GM12878 (cell line): Measurements from ENCODE around the gene SGTA. TPM values are rescaled to one million over a fixed set of nuclear protein-coding genes. Genes with fewer than 3 reads are reported as not detected.
A peak's percentile ranks its signal among the peaks of the same experiment; 100 is the strongest.

Source experiments
- ATAC-seq: fragments of 200-7000 bp; cut with Tn5 transposase; 3 replicates; pipeline ENCODE4 v1.9.1; 2020; ENCODE audit warnings: mild to moderate bottlenecking, moderate library complexity
- BruUV-seq: library from RNA; stranded (reverse); fragments of 400-500 nt; replicated peaks from 2 replicates; lab custom pipeline; 2021; lab: Mats Ljungman, UMichigan
- CTCF ChIA-PET: fragments of 300-600 bp; sonication (Branson Sonifier 250); formaldehyde crosslinking; extraction: SDS; loops from one replicate; lab custom pipeline; 2021; ENCODE audit warnings: inconsistent platforms; lab: Yijun Ruan, JAX
- POLR2A ChIA-PET: fragments of 350-600 bp; formaldehyde crosslinking; extraction: SDS; loops from one replicate; lab custom pipeline; 2021; ENCODE audit warnings: inconsistent platforms; lab: Charles Lee
- RAD21 ChIA-PET: fragments of 300-600 bp; sonication (Branson Sonifier 250); formaldehyde crosslinking; loops from one replicate; lab custom pipeline; 2023; ENCODE audit warnings: antibody characterized with exemption; ENCODE audit not compliant: unreplicated experiment; lab: Charles Lee
- SMC1A ChIA-PET: fragments of 300-600 bp; sonication (Branson Sonifier 250); formaldehyde crosslinking; loops from one replicate; lab custom pipeline; 2023; ENCODE audit not compliant: unreplicated experiment, uncharacterized antibody; lab: Charles Lee
- DNase-seq: peaks from one replicate; pipeline ENCODE4 v3.0.0-alpha.2; 2011; ENCODE audit warnings: low read depth, low spot score
- FAIRE-seq: peaks from 3 replicates; lab custom pipeline; 2011; peaks lifted over from hg19 to GRCh38; lab: Jason Lieb, UNC
- H2AFZ ChIP-seq: 2 replicates; pipeline ENCODE4 v1.6.0; 2011; ENCODE audit warnings: low read depth, low read length, control low read depth; ENCODE audit not compliant: control insufficient read depth
- H3K27ac ChIP-seq: 2 replicates; pipeline ENCODE4 v1.5.1; 2011; ENCODE audit warnings: control low read depth; ENCODE audit not compliant: control insufficient read depth, insufficient read depth
- H3K27me3 ChIP-seq, 2 experiments: replicated peaks in 1 of 2; 2 replicates each; pipeline versions ENCODE4 v1.6.0 to v1.6.1; 2011; ENCODE audit warnings: low read length in 1 of 2; ENCODE audit not compliant: control insufficient read depth in 2 of 2, insufficient read depth in 2 of 2
- H3K36me3 ChIP-seq, 2 experiments: 2 replicates each; pipeline ENCODE4 v1.5.1; 2011; ENCODE audit warnings: low read length in 1 of 2; ENCODE audit not compliant: control insufficient read depth in 2 of 2, insufficient read depth in 2 of 2
- H3K4me1 ChIP-seq: 2 replicates; pipeline ENCODE4 v1.6.1; 2011; ENCODE audit warnings: mild to moderate bottlenecking, low read length, moderate library complexity, mixed read lengths; ENCODE audit not compliant: control insufficient read depth, insufficient read depth
- H3K4me2 ChIP-seq: 2 replicates; pipeline ENCODE4 v1.6.0; 2011; ENCODE audit warnings: control low read depth; ENCODE audit not compliant: control insufficient read depth, insufficient read depth
- H3K4me3 ChIP-seq: fragments of 200-600 bp; sonication (generic); 2 replicates; pipeline ENCODE4 v1.5.1; 2016
- H3K79me2 ChIP-seq: 2 replicates; pipeline ENCODE4 v1.6.0; 2011; ENCODE audit warnings: low read length; ENCODE audit not compliant: control insufficient read depth, insufficient read depth
- H3K9ac ChIP-seq: 2 replicates; pipeline ENCODE4 v1.8.0; 2011; ENCODE audit warnings: low read length, control low read depth, mixed read lengths; ENCODE audit not compliant: control insufficient read depth, insufficient read depth
- H3K9me3 ChIP-seq: replicated peaks from 3 replicates; pipeline ENCODE4 v1.5.1; 2011; ENCODE audit warnings: mild to moderate bottlenecking, low read length; ENCODE audit not compliant: control insufficient read depth, insufficient read depth
- H4K20me1 ChIP-seq: 2 replicates; pipeline ENCODE4 v1.6.0; 2011; ENCODE audit not compliant: control insufficient read depth, insufficient read depth
- STAT3 ChIP-seq: IDR thresholded peaks from 2 replicates; pipeline ENCODE4 v1.6.1; 2011; ENCODE audit warnings: low read depth, low read length, improper control_type of control experiment
- SUPT20H ChIP-seq: IDR thresholded peaks from 2 replicates; pipeline ENCODE4 v1.6.1; 2011; ENCODE audit warnings: low read depth, mild to moderate bottlenecking, low read length, moderate library complexity, borderline replicate concordance; ENCODE audit not compliant: control insufficient read depth
- WGBS: methylation state at CpG from one replicate; pipeline ENCODE4 v1.1.6; 2016; ENCODE audit warnings: low lambda C conversion rate; ENCODE audit not compliant: insufficient replicate concordance, insufficient coverage; ENCODE audit errors: missing lambda C conversion rate; 5-methylcytosine and 5-hydroxymethylcytosine counted together
- in situ Hi-C: fragments of 300-500 bp; cut with MboI; formaldehyde crosslinking; loops from 9 replicates; pipeline ENCODE4 v1.14.3; 2018; ENCODE audit warnings: mixed read lengths
- intact Hi-C: fragments of 100-400 bp; cut with micrococcal nuclease; formaldehyde crosslinking; loops from one replicate; pipeline ENCODE4 v1.14.2; 2022; ENCODE audit not compliant: unreplicated experiment
- polyA plus RNA-seq, 11 experiments: library from polyadenylated mRNA; depleted of rRNA in 4 of 11; unstranded in 6 of 11; stranded (reverse) in 5 of 11; fragments of >200 nt; fragmentation: Nextera tagmentation in 4 of 11; fragmentation: Illumina TruSeq in 1 of 11; extraction: Ambion mirVana in 4 of 11; extraction: Trizol in 1 of 11; gene quantifications; 1 replicate in 1 of 11; 2 replicates in 10 of 11; pipeline versions ENCODE4 v1.2.1 to v1.2.3, GENCODE V29; 2011 to 2016; ENCODE audit warnings: inconsistent platforms in 2 of 11, missing spikeins in 2 of 11, low read depth in 1 of 11
- total RNA-seq, 4 experiments: library from RNA; depleted of rRNA in 3 of 4; stranded (reverse); fragments of >200 nt in 3 of 4; fragmentation: Illumina TruSeq in 1 of 4; extraction: Trizol in 1 of 4; gene quantifications; 2 replicates each; pipeline versions ENCODE4 v1.2.1 to v1.2.3, GENCODE V29; 2013 to 2021
- TF ChIP-seq, protein P1 (sequence below): IDR thresholded peaks from 2 replicates; pipeline ENCODE4 v1.6.1; 2012; ENCODE audit warnings: mild to moderate bottlenecking, low read depth, low read length

The SGTA gene
- total and polyA plus RNA-seq, 10 of the 15 experiments (the other 5 are each of a cell fraction or from before 2014, with no cell fraction given) = 2.0 to 102 (median 48.2) TPM

DNA sequence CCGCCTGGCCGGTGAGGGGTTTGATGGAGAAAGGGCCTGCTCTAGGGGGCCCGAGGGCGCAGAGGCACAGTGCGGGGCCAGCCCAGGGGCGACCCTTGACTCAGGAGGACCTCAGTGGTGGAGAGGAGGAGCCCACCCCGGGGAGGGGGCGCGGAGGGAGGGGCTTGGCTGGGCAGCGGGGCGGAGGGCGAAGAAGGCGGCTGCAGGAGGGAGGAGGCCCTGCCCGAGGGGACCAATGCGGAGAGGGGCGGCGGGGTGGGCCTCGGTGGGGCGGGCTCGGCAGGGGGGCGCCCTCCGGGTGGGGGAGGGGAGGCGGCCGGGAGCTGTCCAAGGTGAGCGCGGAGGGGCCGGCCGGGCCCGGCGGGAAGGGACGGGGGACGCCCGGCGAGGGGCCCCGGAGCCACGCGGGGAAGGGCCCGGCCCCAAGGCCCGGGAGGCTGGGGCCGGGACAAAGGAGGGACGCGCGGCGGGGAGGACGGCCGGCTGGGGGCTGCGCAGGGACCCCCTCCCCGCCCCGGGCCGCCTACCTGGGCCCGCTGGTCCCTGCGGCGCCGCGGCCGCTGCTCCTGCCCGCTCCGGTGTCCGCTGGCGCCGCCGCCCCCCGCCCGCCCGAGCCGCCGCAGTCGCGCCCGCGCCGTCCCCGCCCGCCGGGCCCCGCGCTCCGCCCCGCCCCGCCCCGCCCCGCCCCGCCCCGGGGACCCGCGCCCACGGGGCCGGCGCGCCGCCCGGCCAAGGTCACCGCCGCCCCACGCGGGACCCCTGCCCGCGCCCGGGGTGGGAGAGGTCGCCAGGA lies 62.1 kb downstream of the SGTA start, which contains the start of gene DIRAS1:
TSS of gene DIRAS1 (minus strand) at position 596 of the 793 bp plus-strand sequence. CDS start 3,566 bp downstream, outside the sequence.
- Histone ChIP-seq H2AFZ (no peak within 1 kb of the TSS; the same call in 1 of the 2 replicates), H3K9ac (no peak within 1 kb of the TSS), H3K4me2 (peak within 1 kb of the TSS; percentile 17; the same call in 1 of the 2 replicates), H3K79me2 (no peaks in the 10 kb centered on the region), H3K27me3 (peaks cover 3 to 4% of the 10 kb centered on the region in 2 experiments; a peak in 1 of 4 replicates), H3K9me3 (no peaks in the 10 kb centered on the region; the same call in 2 of the 3 replicates), H3K4me1 (no peaks in the 10 kb centered on the region), H3K36me3 (no peaks in the 10 kb centered on the region), H3K4me3 (no peak within 1 kb of the TSS), H3K27ac (no peak within 1 kb of the TSS), H4K20me1 (no peaks in the 10 kb centered on the region)
- no TSS peak for BruUV-seq
- FAIRE-seq = no peak
- ChIA-PET CTCF (interaction anchor here (2.8 kb wide), 1 partner anchor 73 kb away, joined by 5 read pairs; no protein-coding TSS in a partner anchor), POLR2A (no interaction called here), RAD21 (no interaction called here), SMC1A (no interaction called here)
- TF ChIP-seq STAT3 (no peak), SUPT20H (no peak)
- TF ChIP-seq, protein P1, sequence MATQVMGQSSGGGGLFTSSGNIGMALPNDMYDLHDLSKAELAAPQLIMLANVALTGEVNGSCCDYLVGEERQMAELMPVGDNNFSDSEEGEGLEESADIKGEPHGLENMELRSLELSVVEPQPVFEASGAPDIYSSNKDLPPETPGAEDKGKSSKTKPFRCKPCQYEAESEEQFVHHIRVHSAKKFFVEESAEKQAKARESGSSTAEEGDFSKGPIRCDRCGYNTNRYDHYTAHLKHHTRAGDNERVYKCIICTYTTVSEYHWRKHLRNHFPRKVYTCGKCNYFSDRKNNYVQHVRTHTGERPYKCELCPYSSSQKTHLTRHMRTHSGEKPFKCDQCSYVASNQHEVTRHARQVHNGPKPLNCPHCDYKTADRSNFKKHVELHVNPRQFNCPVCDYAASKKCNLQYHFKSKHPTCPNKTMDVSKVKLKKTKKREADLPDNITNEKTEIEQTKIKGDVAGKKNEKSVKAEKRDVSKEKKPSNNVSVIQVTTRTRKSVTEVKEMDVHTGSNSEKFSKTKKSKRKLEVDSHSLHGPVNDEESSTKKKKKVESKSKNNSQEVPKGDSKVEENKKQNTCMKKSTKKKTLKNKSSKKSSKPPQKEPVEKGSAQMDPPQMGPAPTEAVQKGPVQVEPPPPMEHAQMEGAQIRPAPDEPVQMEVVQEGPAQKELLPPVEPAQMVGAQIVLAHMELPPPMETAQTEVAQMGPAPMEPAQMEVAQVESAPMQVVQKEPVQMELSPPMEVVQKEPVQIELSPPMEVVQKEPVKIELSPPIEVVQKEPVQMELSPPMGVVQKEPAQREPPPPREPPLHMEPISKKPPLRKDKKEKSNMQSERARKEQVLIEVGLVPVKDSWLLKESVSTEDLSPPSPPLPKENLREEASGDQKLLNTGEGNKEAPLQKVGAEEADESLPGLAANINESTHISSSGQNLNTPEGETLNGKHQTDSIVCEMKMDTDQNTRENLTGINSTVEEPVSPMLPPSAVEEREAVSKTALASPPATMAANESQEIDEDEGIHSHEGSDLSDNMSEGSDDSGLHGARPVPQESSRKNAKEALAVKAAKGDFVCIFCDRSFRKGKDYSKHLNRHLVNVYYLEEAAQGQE = peak; percentile 66
- WGBS = 0% methylated on average over 8 of the region's 100 CpGs
- no peak for DNase-seq
- ATAC-seq = no peak
- intact Hi-C loops (no loop called here), in situ Hi-C loops (no loop called here)
